H1 (cell line): ENCODE data around the gene PGLYRP1. TPM values are rescaled to one million over a fixed set of nuclear protein-coding genes. Genes with fewer than 3 reads are reported as not detected.

ENCODE experiments used
- EP300 ChIP-seq, 2 experiments: IDR thresholded peaks; 1 replicate in 1 of 2; 2 replicates in 1 of 2; pipeline ENCODE4 v1.6.1; 2011 to 2012; ENCODE audit warnings: low read depth in 2 of 2, low read length in 2 of 2, mild to moderate bottlenecking in 2 of 2, borderline replicate concordance in 1 of 2, inconsistent platforms in 1 of 2, moderate library complexity in 1 of 2
- JUND ChIP-seq: IDR thresholded peaks from 2 replicates; pipeline ENCODE4 v1.6.1; 2011; ENCODE audit warnings: mild to moderate bottlenecking, improper control_type of control experiment, low read length
- MAFK ChIP-seq: IDR thresholded peaks from 2 replicates; pipeline ENCODE4 v1.6.1; 2012; ENCODE audit warnings: low read depth, mild to moderate bottlenecking, improper control_type of control experiment, low read length
- NRF1 ChIP-seq: IDR thresholded peaks from 2 replicates; pipeline ENCODE4 v1.6.1; 2011; ENCODE audit warnings: mild to moderate bottlenecking, low read depth, low read length, improper control_type of control experiment
- RFX5 ChIP-seq: IDR thresholded peaks from 2 replicates; pipeline ENCODE4 v1.6.1; 2011; ENCODE audit warnings: low read depth, low read length, improper control_type of control experiment, borderline replicate concordance
- SIN3A ChIP-seq, 2 experiments: IDR thresholded peaks in 1 of 2; conservative IDR thresholded peaks in 1 of 2; 2 replicates each; pipeline ENCODE4 v1.6.1; 2011 to 2012; ENCODE audit warnings: low read length in 2 of 2, improper control_type of control experiment in 1 of 2, low read depth in 1 of 2, mild to moderate bottlenecking in 1 of 2
- SRF ChIP-seq: IDR thresholded peaks from 2 replicates; pipeline ENCODE4 v1.6.1; 2011; ENCODE audit warnings: mild to moderate bottlenecking, low read depth, low read length, moderate library complexity
- TEAD4 ChIP-seq: IDR thresholded peaks from 2 replicates; pipeline ENCODE4 v1.6.1; 2012; ENCODE audit warnings: low read depth, low read length, inconsistent platforms, mixed read lengths
- polyA plus RNA-seq, 7 experiments: library from polyadenylated mRNA; depleted of rRNA in 3 of 7; stranded (reverse) in 5 of 7; unstranded in 2 of 7; fragments of >200 nt in 5 of 7; fragments of 200-250 nt in 2 of 7; gene quantifications; 1 replicate in 5 of 7; 2 replicates in 1 of 7; 4 replicates in 1 of 7; pipeline versions ENCODE4 v1.2.1 to v1.2.3, GENCODE V29; 2011 to 2013; ENCODE audit warnings: missing spikeins in 2 of 7, mixed read lengths in 2 of 7
- total RNA-seq: library from RNA; stranded (reverse); fragmentation: NEBNext Ultra II Directional; extraction: Animal tissue kit (Norgen Biotek cat#: 25700); gene quantifications from 2 replicates; pipeline ENCODE4 v1.2.1, GENCODE V29; 2021

The PGLYRP1 gene
- total and polyA plus RNA-seq, 2 of the 8 experiments (the other 6 are each of a cell fraction or from before 2014, with no cell fraction given) = not detected

GRCh38 chr19:46033401-46033800 is 10.5 kb upstream of the PGLYRP1 start (continued):
- TF ChIP-seq RFX5 = no peak
- no peak for TF ChIP-seq SRF
- TF ChIP-seq SIN3A (conservative IDR thresholded peaks at IDR 0.05 in 1 of 2, IDR thresholded peaks at IDR 0.05 in 1 of 2; ENCODE audit: low read depth in 1 of 2, low read length in 2 of 2) = no peak
- no peak for TF ChIP-seq JUND
- TF ChIP-seq TEAD4 = no peak
- TF ChIP-seq EP300 (IDR thresholded peaks at IDR 0.05; ENCODE audit: borderline replicate concordance in 1 of 2, low read depth in 2 of 2, low read length in 2 of 2) = no peak
- no peak for TF ChIP-seq MAFK
- no peak for TF ChIP-seq NRF1
- TF ChIP-seq, all 59 proteins: peak for 0
